Measurements from ENCODE around the gene PFKFB2.

The PFKFB2 gene

DNA sequence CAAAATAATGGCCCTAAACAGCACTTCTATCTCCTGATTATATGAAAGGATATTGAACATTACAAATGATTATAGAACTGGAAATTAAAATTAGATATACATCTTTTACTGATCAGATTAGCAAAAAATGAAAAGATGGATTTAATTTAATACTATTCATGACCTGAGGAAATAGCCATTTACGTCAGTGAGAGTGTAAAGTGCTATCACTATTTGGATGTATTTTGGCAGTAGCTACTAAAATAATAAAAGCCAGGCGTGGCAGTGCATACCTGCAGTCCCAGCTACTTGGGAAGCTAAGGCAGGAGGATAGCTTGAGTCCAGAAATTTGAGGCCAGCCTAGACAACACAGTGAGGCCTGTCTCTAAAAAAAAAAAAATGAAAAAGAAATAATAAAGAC lies 40.9 kb downstream of the PFKFB2 start:
- no peak for DNase-seq

DNA sequence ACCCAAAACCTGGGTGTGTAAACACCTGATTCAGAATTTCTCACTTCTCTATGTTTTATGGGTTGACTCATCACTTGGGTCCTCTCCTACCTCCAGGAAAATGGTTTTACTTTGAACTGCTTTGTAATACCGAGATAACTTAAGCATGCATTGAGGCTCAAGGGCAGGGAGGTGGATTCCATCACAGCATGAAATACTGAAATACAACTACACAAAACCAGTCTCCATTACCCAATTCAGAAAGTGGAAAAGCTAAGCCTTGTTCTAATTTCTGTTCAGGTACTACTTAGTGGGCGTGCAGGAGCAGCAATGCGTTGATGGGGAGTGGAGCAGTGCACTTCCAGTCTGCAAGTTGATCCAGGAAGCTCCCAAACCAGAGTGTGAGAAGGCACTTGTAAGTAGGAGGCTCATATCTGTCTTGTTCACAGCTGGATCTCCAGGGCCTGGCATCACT lies 44.8 kb downstream of the PFKFB2 start:
- DNase-seq, result no peak

DNA sequence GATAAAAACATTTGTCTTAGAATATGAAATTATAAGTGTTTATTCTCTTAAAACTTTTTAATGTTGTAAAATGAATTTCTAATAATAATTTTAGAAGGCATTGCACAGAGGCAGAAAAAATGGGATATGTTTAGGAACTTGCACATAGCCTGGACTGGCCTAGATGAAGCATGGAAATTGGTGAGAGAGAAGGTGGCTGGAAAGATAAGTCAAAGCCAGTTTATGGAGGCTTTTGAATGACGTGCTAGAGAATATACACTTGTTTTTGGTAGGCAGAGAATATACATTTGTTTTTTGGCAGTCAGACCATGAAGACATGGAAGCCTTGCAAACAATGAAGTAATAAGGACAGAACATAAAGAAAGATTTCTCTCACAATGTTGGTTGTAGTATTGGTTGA lies 48.6 kb downstream of the PFKFB2 start:
- no peak for DNase-seq

DNA sequence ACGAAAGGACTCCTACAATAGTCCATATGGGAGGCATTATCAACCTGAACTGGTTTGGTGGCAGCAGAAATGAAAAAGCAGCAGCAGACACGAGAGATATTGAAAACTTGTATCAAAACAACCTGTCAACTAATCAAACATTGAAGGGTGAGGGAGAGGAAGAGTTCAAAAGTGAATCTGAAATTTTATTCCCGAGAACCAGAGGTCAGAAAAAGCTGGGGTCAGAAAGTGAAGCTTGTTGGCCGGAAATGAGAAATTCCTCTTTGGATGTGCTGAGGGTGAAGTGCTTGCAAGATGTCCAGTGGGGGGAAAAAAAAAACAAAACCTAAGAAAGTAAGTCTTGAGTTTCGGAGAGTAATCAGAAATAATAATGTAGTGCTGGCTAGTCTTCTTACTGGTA lies 49.1 kb downstream of the PFKFB2 start:
- no peak for DNase-seq

DNA sequence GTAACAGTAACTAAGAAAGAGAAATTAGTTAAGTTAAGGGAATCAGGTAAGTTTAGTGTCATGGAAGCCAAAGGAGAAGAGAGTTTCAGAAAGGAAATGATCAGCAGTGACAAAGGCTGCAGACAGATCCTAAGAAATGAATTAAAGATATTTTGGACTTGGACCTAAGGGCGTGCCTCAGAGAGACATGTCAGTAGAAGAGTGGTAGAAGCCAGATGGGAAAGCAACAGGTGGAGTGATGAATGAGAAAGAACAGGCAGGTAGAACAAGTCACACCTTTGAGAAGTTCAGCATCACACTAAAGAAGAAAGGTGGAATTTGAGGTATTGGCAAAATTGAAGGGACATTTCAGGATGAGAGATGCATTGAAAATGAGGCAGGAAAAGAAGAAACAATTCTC lies 49.6 kb downstream of the PFKFB2 start:
- no peak for DNase-seq

DNA sequence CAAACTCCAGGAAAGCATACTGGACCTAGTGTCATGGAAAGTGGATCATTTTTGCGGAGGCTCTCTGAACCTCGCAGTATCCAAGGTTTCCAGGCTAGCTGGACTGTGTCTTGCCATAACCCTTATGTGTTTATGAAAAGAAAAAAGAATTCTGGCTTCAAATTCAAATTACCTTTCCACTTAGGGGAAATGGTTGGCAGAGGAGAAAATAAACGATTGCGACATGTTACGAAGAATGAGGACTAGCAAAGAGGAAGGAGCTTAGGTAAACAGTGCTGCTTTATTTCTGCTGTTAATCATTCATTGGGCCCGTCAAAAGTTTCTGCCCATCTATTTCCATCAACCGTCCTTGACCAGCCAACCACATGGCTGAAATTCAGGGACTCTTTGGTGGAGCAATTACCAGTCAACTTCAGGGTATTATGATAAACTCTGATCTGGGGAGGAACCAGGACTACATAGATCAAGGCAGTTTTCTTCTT lies 50.9 kb downstream of the PFKFB2 start, which contains the start of gene C4BPA:
Gene C4BPA (plus strand): TSS at position 342 of the 482 bp plus-strand sequence. CDS start 8,793 bp downstream, outside the sequence.
- DNase-seq, result no peak

DNA sequence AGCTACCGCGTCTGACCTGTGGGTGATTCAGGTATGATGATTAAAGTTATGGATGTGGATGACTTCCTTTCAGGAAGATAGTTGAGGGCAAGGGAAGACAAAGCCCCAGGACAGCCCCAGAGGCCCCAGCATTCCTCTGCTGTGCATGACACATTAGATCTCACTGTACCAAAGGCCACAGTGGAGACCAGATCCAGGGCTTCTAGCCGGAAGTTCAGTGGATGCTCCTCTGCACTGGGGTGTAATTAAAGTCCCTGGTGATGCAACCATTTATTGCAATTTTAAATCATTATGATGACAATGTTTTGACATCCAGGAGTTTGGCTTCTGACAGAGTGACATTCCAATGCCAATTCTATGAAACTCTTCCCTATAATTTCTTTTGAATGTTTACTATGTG lies 55.9 kb downstream of the PFKFB2 start:
- DNase-seq, result no peak

DNA sequence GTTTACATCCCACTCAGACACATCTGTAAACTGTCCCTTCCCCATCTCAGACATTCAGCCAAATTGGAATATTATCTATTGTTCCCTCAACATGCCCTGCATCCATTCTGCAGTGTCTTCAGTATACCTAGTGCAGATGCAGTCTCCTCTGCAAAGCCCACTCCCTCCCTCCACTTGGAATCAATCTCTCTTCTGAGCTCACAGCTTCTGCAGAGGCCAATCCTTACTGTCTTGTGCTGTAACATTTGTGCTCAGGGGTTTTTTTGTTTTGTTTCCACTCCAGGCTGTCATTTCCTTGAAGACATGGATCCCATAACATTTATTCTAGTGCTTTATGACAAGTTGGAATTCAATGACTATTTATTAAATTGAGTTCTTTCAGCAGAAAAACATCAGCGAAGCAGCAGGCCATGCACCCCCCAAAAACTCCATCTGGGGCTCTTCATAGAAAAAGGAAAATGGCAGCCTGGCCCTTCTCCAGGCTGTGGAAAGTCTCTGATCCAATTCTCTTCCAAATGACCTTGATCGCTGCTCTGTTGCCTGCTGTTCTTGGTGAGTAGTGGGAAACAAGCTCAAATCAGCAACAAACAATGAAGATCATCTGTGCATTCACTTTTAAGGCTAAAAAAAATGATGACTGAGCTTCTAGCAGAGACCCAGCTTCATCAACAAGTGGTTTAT lies 59.7 kb downstream of the PFKFB2 start:
- DNase-seq, result no peak

DNA sequence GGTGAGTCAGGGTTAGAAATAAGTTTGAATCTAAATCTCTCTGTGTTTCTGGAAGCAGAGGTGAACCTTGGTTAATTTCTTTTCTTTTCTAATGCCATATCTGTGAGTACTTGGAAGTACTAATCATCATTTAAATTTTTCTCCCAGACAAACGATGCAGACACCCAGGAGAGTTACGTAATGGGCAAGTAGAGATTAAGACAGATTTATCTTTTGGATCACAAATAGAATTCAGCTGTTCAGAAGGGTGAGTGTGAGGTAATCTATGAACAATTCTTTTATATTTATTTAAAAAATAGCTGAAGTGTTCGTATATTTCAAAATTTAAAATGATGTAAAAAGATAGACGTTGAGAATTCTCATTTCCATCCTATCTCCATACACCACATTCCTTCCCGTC lies 62.2 kb downstream of the PFKFB2 start:
- DNase-seq, result no peak

DNA sequence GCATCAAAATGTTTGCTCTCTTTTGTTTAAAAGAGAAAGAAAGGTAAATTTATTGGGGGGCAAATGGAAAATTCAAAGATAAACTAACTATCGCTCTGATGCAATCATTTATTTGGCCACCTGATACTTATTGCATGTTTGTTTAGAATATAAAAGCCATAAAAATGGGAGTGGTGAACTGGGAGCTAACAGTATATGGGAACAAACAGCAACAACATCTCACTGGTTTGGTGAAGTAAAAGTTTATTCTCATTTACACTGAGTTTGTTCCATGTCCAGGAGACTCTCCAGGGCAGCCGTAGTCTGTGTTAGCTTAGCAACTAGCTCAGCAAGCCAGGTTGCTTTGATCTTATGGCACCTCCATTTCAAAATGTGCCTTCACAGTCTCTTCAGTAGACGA lies 71.3 kb downstream of the PFKFB2 start:
- no peak for DNase-seq

DNA sequence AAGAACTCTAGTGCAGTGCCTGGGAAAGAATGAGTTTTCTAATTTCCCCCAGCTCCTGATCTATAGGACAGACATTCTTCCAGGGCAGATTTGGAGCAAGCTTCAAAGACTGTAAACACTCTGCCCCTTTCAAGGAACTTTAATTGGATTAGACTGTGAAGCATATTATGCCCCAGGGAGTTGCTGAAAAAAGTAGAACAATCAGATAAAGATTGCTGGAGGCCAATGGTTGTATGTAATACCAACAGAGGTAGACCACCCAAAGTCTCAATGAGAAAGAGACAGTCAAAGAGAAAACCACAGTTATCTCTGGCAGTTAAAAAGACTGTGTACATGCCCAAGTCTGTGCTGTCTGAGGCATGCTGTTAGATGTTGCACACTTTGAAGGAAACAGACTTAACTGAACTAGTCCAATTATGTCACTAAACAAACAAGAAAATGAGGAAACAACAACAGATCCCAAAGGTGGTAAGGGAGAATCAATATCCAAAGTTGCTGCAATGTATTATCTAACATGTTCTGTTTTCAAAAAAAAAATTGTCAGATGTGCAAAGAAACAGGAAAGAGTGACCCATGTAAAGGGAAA lies 75.4 kb downstream of the PFKFB2 start:
- no peak for DNase-seq

DNA sequence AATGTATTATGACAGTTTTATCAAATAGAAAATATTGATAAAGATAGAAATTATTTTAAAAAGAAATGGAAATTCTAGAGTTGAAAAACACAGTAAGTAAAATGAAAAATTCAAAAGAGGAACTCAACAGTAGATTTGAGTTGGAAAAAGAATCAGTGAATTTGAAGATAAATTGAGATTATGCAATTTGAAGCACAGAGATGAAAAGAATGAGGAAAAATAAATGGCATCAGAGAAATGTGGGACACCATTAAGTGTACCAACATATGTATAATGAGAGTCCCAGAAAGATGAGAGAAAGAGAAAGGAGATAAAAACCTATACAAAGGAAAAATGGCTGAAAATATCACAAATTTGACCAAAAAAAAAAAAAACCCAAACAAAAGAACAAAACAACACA lies 76.0 kb downstream of the PFKFB2 start:
- no peak for DNase-seq

Data from NCI-H2029 treated with DMSO at 0.1 percent for 48 hours (cell line).